Activated CD4-positive, alpha-beta T cell treated with anti-CD3 and anti-CD28 coated beads, Interleukin-2, amount 10 ng/mL, durations not matched to agents 7 days and 5 days (primary cell): Measurements from ENCODE around the gene TOB2. TPM values are rescaled to one million over a fixed set of nuclear protein-coding genes. Genes with fewer than 3 reads are reported as not detected.
"Not testable (repeated sequence)": the region's sequence is repeated elsewhere in the genome, so short reads cannot be mapped to it uniquely, and the experiment has no call there.

ENCODE experiments used
- CTCF ChIA-PET: fragments of 350-600 bp; sonication (Branson Sonifier 250); formaldehyde crosslinking; loops from one replicate; lab custom pipeline; 2021; ENCODE audit warnings: antibody characterized with exemption; lab: Charles Lee
- POLR2A ChIA-PET: fragments of 350-600 bp; sonication (Branson Sonifier 250); formaldehyde crosslinking; loops from one replicate; lab custom pipeline; 2021; ENCODE audit warnings: antibody characterized with exemption; lab: Charles Lee
- DNase-seq: peaks from one replicate; pipeline ENCODE4 v3.0.0-alpha.2; 2020
- H3K27ac Mint-ChIP-seq: one replicate; pipeline ENCODE4 v1.8.0; 2021; ENCODE audit warnings: mild to moderate bottlenecking, moderate library complexity, mixed read lengths
- H3K27me3 Mint-ChIP-seq: one replicate; pipeline ENCODE4 v1.8.0; 2021; ENCODE audit warnings: mixed read lengths
- H3K36me3 Mint-ChIP-seq: one replicate; pipeline ENCODE4 v1.8.0; 2021; ENCODE audit warnings: low read depth, mixed read lengths
- H3K4me1 Mint-ChIP-seq: one replicate; pipeline ENCODE4 v1.8.0; 2021; ENCODE audit warnings: mixed read lengths
- H3K4me3 Mint-ChIP-seq: one replicate; pipeline ENCODE4 v1.8.0; 2021; ENCODE audit warnings: mild to moderate bottlenecking, moderate library complexity, mixed read lengths
- H3K9me3 Mint-ChIP-seq: one replicate; pipeline ENCODE4 v1.8.0; 2021; ENCODE audit warnings: mixed read lengths
- total RNA-seq, 2 experiments: library from RNA; stranded (reverse); gene quantifications; one replicate each; pipeline ENCODE4 v1.2.3, GENCODE V29; 2021

Gene TOB2
- total RNA-seq, 2 experiments from 2014 or later, result 31.4 to 35.1 TPM

DNA sequence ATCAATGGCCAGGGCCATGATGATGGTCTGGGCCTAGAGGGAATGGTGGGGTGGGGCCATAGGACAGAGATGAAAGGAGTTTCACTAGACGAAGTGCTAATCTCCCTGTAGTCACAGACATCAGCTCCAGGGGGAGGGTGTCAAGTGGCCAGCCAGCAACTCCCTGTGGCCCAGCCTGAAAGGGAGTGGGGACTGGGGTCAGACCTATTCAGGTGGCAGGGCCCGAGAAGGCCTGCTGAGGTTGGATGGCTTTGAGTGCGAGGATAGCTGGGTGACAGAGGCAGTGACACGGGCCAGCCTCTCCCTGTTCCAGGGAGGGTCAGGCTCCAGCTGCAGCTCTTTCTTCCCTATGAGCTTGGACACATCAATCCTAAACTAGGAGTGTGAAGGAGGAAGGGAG lies 11.0 kb downstream of the TOB2 start:
- no peak for DNase-seq
- no peaks in the 10 kb centered on the region for H3K9me3 Mint-ChIP-seq
- no peak overlapping the region for H3K27ac Mint-ChIP-seq
- H3K27me3 Mint-ChIP-seq, result no peaks in the 10 kb centered on the region
- peaks cover 36% of the 10 kb centered on the region for H3K36me3 Mint-ChIP-seq
- no peak overlapping the region for H3K4me3 Mint-ChIP-seq
- CTCF ChIA-PET, result interaction anchor here (1.0 to 2.8 kb wide), 3 partner anchors 10 to 132 kb away, joined by 3 to 11 read pairs (median 3); no protein-coding TSS in a partner anchor
- H3K4me1 Mint-ChIP-seq, result peaks cover 2% of the 10 kb centered on the region
- POLR2A ChIA-PET, result no interaction called here

- H3K9me3 Mint-ChIP-seq, H3K4me1 Mint-ChIP-seq, H3K27me3 Mint-ChIP-seq, POLR2A ChIA-PET, DNase-seq, H3K4me3 Mint-ChIP-seq, H3K27ac Mint-ChIP-seq: not testable (repeated sequence)
- peaks cover 36% of the 10 kb centered on the region for H3K36me3 Mint-ChIP-seq
- CTCF ChIA-PET, result interaction anchor here (1.3 kb wide), 1 partner anchor 31 kb away, joined by 3 read pairs; no protein-coding TSS in a partner anchor
Measured at GRCh38 chr22:41434361-41435003, 12.1 kb downstream of the TOB2 start.

DNA sequence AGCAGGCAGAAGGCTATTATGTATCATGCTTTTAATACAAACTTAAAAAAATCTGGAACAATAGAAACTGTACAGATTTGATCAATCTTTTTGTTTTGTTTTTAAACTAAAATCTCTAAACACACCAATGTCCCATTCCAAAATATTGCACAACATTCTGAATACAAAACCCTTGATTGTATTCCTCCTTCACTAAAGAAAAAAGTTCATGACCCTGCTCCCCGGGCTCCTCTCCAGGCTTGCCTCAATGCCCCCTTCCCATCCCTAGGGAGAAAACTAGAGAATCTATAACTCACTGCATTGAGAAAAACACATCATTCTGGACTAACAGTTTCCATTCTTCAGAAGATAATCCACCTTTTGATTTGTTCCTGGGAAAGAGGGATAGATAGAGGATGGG lies 13.1 kb downstream of the TOB2 start:
- H3K27ac Mint-ChIP-seq, DNase-seq, H3K27me3 Mint-ChIP-seq, H3K4me3 Mint-ChIP-seq, H3K9me3 Mint-ChIP-seq, POLR2A ChIA-PET, H3K4me1 Mint-ChIP-seq, CTCF ChIA-PET: not testable (repeated sequence)
- peaks cover 34% of the 10 kb centered on the region for H3K36me3 Mint-ChIP-seq

DNA sequence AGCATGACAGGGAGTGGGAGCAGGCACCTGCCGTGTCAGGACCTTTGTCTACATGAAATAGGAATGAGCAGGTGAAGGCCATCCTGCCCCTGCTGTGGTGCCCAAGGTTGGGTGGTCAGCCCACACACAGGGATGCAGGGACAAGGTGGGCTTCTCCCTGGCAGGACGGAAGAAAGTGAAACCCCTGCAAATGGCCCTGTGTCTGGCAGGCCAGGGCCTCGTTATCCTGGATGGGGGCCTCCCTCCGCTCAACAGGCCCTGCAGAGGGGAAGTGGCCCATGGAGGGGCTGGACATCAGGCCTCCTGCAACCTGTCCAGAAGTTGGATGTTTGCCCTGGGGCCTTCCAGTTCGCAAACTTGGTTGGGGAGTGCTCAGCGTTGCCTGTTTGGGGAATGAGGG lies 14.9 kb downstream of the TOB2 start:
- Mint-ChIP-seq H3K9me3 (no peaks in the 10 kb centered on the region), H3K27me3 (no peaks in the 10 kb centered on the region), H3K36me3 (peaks cover 33% of the 10 kb centered on the region), H3K4me3 (no peak overlapping the region), H3K27ac (no peak overlapping the region), H3K4me1 (peaks cover 4% of the 10 kb centered on the region)
- CTCF ChIA-PET, result interaction anchor here (0.7 kb wide), 1 partner anchor 166 kb away, joined by 4 read pairs; no protein-coding TSS in a partner anchor
- DNase-seq, result no peak
- POLR2A ChIA-PET, result no interaction called here

DNA sequence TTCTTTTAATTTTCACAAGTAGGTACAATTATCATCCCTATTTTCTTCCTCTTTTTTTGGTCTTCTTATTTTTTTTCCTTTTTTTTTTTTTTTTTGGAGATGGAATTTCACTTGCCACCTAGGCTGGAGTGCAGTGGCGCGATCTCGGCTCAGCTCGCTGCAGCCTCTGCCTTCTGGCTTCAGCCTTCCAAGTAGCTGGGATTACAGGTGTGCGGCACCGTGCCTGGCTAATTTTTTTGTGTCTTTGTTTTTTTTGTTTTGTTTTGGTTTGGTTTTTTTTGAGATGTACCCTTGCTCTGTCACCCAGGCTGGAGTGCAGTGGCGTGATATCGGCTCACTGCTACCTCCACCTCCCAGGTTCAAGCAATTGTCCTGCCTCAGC lies 16.7 kb downstream of the TOB2 start:
- no peak overlapping the region for H3K27ac Mint-ChIP-seq
- H3K36me3 Mint-ChIP-seq, result peaks cover 26% of the 10 kb centered on the region
- H3K9me3 Mint-ChIP-seq, result no peaks in the 10 kb centered on the region
- DNase-seq, result no peak
- no peak overlapping the region for H3K4me3 Mint-ChIP-seq
- H3K27me3 Mint-ChIP-seq, result no peaks in the 10 kb centered on the region
- POLR2A ChIA-PET, result no interaction called here
- H3K4me1 Mint-ChIP-seq, result peaks cover 14% of the 10 kb centered on the region
- CTCF ChIA-PET, result interaction anchor here (0.6 to 1.5 kb wide), 2 partner anchors 19 to 97 kb away, joined by 3 to 5 read pairs; no protein-coding TSS in a partner anchor

DNA sequence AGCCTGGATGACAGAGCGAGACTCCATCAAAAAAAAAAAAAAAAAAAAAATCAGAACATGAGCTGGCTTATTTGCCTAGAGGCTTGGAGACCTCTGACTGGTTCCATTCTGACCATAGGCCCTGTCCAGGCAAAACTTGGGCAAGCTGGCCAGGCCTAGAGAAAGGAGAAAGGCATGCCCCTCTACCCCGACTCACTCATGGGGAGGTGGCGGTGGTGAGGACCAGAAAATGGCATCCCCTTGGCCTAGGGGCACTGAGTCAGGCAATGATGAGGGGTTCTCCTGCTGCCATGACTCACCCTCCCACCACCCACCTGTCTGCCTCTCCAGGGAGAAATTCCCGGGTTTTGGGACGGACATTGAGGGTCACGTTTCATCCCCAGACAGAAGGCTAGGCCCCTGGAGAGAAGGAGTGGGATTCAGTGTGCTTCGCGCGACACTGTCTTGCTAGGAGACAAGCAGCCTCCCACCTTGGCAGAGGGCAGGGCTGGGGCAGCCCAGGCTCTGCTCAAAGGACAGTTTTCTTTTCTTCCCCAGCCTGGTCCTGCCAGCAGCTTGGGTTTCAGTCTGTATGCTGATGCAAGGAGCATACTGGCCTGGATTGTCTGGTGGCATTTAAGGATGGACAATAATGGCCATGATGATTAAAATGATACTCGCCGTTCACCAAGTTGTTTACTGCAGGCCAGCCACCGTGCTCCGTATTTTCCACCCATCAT lies 17.2 kb downstream of the TOB2 start:
- ChIA-PET POLR2A (no interaction called here), CTCF (interaction anchor here (0.6 to 1.5 kb wide), 6 partner anchors 8 to 224 kb away, joined by 3 to 5 read pairs (median 3); no protein-coding TSS in a partner anchor)
- DNase-seq, result no peak
- peaks cover 26% of the 10 kb centered on the region for H3K36me3 Mint-ChIP-seq
- H3K27ac Mint-ChIP-seq, result no peak overlapping the region
- H3K4me1 Mint-ChIP-seq, result peaks cover 14% of the 10 kb centered on the region
- H3K27me3 Mint-ChIP-seq, result no peaks in the 10 kb centered on the region
- no peak overlapping the region for H3K4me3 Mint-ChIP-seq
- H3K9me3 Mint-ChIP-seq, result no peaks in the 10 kb centered on the region

GRCh38 chr22:41425660-41426365 lies 20.8 kb downstream of the TOB2 start:
- peak overlapping the region; percentile 87 for H3K27ac Mint-ChIP-seq
- H3K4me1 Mint-ChIP-seq, result peaks cover 14% of the 10 kb centered on the region
- no peaks in the 10 kb centered on the region for H3K27me3 Mint-ChIP-seq
- peaks cover 13% of the 10 kb centered on the region for H3K36me3 Mint-ChIP-seq
- H3K4me3 Mint-ChIP-seq, result peak overlapping the region; percentile 36
- ChIA-PET POLR2A (interaction anchor here (1.6 kb wide), 1 partner anchor 21 kb away, joined by 4 read pairs; the partner anchor contains the start of gene TOB2), CTCF (interaction anchor here (0.6 to 2.0 kb wide), 5 partner anchors 8 to 486 kb away, joined by 3 to 11 read pairs (median 3); no protein-coding TSS in a partner anchor)
- no peaks in the 10 kb centered on the region for H3K9me3 Mint-ChIP-seq
- DNase-seq, result peak; percentile 64

- peaks cover 15% of the 10 kb centered on the region for H3K4me1 Mint-ChIP-seq
- H3K9me3 Mint-ChIP-seq, result no peaks in the 10 kb centered on the region
- no peak overlapping the region for H3K4me3 Mint-ChIP-seq
- CTCF ChIA-PET, result interaction anchor here (0.7 kb wide), 2 partner anchors 841 to 1080 kb away, joined by 3 to 4 read pairs; no protein-coding TSS in a partner anchor
- H3K27me3 Mint-ChIP-seq, result no peaks in the 10 kb centered on the region
- POLR2A ChIA-PET, result no interaction called here
- H3K27ac Mint-ChIP-seq, result no peak overlapping the region
- DNase-seq, result no peak
- H3K36me3 Mint-ChIP-seq, result peaks cover 5% of the 10 kb centered on the region
Measured at GRCh38 chr22:41418717-41419116, 27.9 kb downstream of the TOB2 start.

- Mint-ChIP-seq H3K36me3 (peaks cover 3% of the 10 kb centered on the region), H3K4me1 (peaks cover 15% of the 10 kb centered on the region), H3K9me3 (no peaks in the 10 kb centered on the region), H3K4me3 (no peak overlapping the region), H3K27ac (no peak overlapping the region), H3K27me3 (no peaks in the 10 kb centered on the region)
- CTCF ChIA-PET, result interaction anchor here (0.8 to 1.3 kb wide), 4 partner anchors 8 to 110 kb away, joined by 3 to 5 read pairs (median 4); no protein-coding TSS in a partner anchor
- DNase-seq, result no peak
- POLR2A ChIA-PET, result no interaction called here
Measured at GRCh38 chr22:41417622-41418390, 28.8 kb downstream of the TOB2 start.

DNA sequence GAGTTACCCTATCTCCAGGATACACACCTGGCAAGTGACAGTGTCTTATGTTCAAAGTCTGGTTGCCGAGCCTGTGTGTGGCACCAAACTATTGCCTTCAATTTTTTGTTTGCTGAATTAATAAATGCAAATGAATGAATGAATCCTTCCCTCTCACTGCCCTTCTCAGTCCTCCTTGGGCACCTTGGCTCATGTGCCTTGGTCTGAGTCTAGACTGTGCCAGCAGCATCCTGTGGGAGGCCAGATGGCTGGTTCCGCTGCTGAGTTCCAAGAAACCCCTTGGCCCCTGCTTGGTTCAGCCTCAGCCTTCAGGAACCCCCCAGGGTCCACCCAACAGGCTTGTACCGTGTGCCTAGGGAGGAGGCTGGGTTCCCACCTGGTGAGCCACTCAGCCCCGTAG lies 31.0 kb downstream of the TOB2 start:
- H3K4me1 Mint-ChIP-seq, result peaks cover 28% of the 10 kb centered on the region
- peaks cover 3% of the 10 kb centered on the region for H3K36me3 Mint-ChIP-seq
- ChIA-PET CTCF (no interaction called here), POLR2A (no interaction called here)
- H3K9me3 Mint-ChIP-seq, result no peaks in the 10 kb centered on the region
- H3K27me3 Mint-ChIP-seq, result no peaks in the 10 kb centered on the region
- peak overlapping the region; percentile 38 for H3K27ac Mint-ChIP-seq
- no peak for DNase-seq
- peak overlapping the region; percentile 87 for H3K4me3 Mint-ChIP-seq

GRCh38 chr22:41411021-41411851 lies 35.4 kb downstream of the TOB2 start:
- H3K4me3 Mint-ChIP-seq, result peak overlapping the region; percentile 3
- no peak for DNase-seq
- peaks cover 3% of the 10 kb centered on the region for H3K36me3 Mint-ChIP-seq
- no peaks in the 10 kb centered on the region for H3K27me3 Mint-ChIP-seq
- H3K4me1 Mint-ChIP-seq, result peaks cover 28% of the 10 kb centered on the region
- CTCF ChIA-PET, result interaction anchor here (0.5 to 2.8 kb wide), 5 partner anchors 10 to 236 kb away, joined by 3 to 10 read pairs (median 3); partner anchors contain the start of genes ACO2 and PHF5A
- peak overlapping the region; percentile 77 for H3K27ac Mint-ChIP-seq
- POLR2A ChIA-PET, result no interaction called here
- H3K9me3 Mint-ChIP-seq, result no peaks in the 10 kb centered on the region
